Measurements from ENCODE around the gene SLC1A7.

DNA sequence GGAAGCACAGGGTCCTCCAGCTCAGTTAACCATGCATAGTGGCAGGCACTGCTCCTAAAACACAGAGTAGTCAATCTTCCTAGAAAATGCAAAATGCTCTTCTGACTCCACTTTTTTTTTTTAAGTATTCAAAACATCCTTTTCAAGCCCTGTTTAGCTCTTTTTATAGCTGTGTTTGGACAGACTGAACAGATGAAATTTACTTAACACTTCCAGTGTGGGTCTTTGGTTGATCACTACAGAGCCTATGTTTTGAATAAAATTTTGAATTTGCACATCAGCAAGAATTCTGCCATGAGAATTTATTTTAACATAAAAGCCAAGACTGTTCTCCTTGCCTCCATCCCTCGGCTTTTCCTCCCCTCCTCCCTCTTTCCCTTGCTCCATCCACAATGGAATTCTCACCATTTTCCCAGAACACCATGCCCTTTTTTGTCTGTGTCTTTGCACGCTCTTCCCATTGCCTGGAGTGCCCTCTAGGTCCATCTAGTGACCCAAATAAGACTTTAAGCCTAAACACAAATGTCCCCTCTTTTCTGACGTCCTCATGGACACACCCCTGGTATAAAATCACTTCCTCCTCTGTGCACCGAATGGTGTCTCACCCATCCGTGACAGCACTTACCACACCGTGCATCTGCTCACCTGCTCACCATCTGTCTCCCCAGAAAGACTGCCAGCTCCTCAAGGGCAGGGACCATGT lies 30.1 kb upstream of the SLC1A7 start:
- TF ChIP-seq, protein P1, sequence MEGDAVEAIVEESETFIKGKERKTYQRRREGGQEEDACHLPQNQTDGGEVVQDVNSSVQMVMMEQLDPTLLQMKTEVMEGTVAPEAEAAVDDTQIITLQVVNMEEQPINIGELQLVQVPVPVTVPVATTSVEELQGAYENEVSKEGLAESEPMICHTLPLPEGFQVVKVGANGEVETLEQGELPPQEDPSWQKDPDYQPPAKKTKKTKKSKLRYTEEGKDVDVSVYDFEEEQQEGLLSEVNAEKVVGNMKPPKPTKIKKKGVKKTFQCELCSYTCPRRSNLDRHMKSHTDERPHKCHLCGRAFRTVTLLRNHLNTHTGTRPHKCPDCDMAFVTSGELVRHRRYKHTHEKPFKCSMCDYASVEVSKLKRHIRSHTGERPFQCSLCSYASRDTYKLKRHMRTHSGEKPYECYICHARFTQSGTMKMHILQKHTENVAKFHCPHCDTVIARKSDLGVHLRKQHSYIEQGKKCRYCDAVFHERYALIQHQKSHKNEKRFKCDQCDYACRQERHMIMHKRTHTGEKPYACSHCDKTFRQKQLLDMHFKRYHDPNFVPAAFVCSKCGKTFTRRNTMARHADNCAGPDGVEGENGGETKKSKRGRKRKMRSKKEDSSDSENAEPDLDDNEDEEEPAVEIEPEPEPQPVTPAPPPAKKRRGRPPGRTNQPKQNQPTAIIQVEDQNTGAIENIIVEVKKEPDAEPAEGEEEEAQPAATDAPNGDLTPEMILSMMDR (IDR thresholded peaks at IDR 0.05): peak in 3 of 4 donors; percentile 9 to 42 (median 17)
- TF ChIP-seq POLR2A (IDR thresholded peaks at IDR 0.05): no peak
